Breast epithelium (tissue), 4 donors: ENCODE results near the gene ADD2. TPM values are rescaled to one million over a fixed set of nuclear protein-coding genes. Genes with fewer than 3 reads are reported as not detected.

Experiments used
- DNase-seq, 2 donors: peaks; one replicate each; pipeline ENCODE4 v3.0.0-alpha.2; 2019; ENCODE audit warnings: low spot score in 2 of 2
- H3K27ac ChIP-seq, 2 donors: fragments of 200-600 bp; sonication (generic) in 1 of 2; one replicate each; pipeline ENCODE4 v1.5.1; 2016 to 2019; ENCODE audit warnings: mild to moderate bottlenecking in 1 of 2
- H3K27me3 ChIP-seq, 2 donors: fragments of 200-600 bp; sonication (generic) in 1 of 2; one replicate each; pipeline versions ENCODE4 v1.5.1 to v1.6.0; 2017 to 2019; ENCODE audit warnings: control low read depth in 1 of 2, mild to moderate bottlenecking in 1 of 2
- H3K36me3 ChIP-seq: fragments of 200-600 bp; one replicate; pipeline ENCODE4 v1.5.1; 2019
- H3K4me1 ChIP-seq, 2 donors: fragments of 200-600 bp; sonication (generic); one replicate each; pipeline ENCODE4 v1.5.1; 2016 to 2019; ENCODE audit warnings: control low read depth in 1 of 2
- H3K4me3 ChIP-seq, 3 donors: fragments of 200-600 bp; sonication (generic); 1 replicate in 2 of 3; 2 replicates in 1 of 3; pipeline ENCODE4 v1.5.1; 2016 to 2019; ENCODE audit warnings: mild to moderate bottlenecking in 3 of 3, moderate library complexity in 2 of 3
- H3K9me3 ChIP-seq, 2 donors: fragments of 200-600 bp; sonication (generic) in 1 of 2; one replicate each; pipeline ENCODE4 v1.5.1; 2016 to 2019; ENCODE audit warnings: control low read depth in 1 of 2
- CTCF ChIP-seq, 3 donors: fragments of 450-650 bp; IDR thresholded peaks; one replicate each; pipeline ENCODE4 v1.5.1; 2016 to 2017; ENCODE audit warnings: antibody characterized with exemption in 3 of 3, mild to moderate bottlenecking in 3 of 3, moderate library complexity in 3 of 3
- POLR2A ChIP-seq: fragments of 450-650 bp; IDR thresholded peaks from one replicate; pipeline ENCODE4 v1.6.1; 2016; ENCODE audit warnings: antibody characterized with exemption, mild to moderate bottlenecking, moderate library complexity
- POLR2AphosphoS5 ChIP-seq, 3 donors: sonication (generic); formaldehyde crosslinking; IDR thresholded peaks; one replicate each; pipeline ENCODE4 v1.6.1; 2017; ENCODE audit warnings: antibody characterized with exemption in 3 of 3
- intact Hi-C: fragments of 100-400 bp; cut with DNase I; formaldehyde crosslinking; loops from one replicate; pipeline ENCODE4 v1.15.1; 2023; ENCODE audit warnings: low total_unique reads
- total RNA-seq, 3 donors: library from RNA; depleted of rRNA; stranded (reverse); fragments of >200 nt; gene quantifications; one replicate each; pipeline ENCODE4 v1.1.0, GENCODE V29; 2016

Gene ADD2
- total RNA-seq, 3 donors from 2014 or later: 1.3 to 2.3 (median 1.9) TPM

- TF ChIP-seq CTCF (IDR thresholded peaks at IDR 0.05) (no peak), POLR2A (no peak), POLR2AphosphoS5 (IDR thresholded peaks at IDR 0.05) (no peak)
- intact Hi-C loops: no loop called here
- no peaks in the 10 kb centered on the region for H3K9me3 ChIP-seq
Measured at GRCh38 chr2:70729647-70730046, 38.4 kb downstream of the ADD2 start.

GRCh38 chr2:70728128-70728527, 39.9 kb downstream of the ADD2 start:
- Histone ChIP-seq H3K9me3 (no peaks in the 10 kb centered on the region), H3K4me3 (no peak overlapping the region), H3K36me3 (no peaks in the 10 kb centered on the region), H3K4me1 (no peaks in the 10 kb centered on the region), H3K27ac (no peak overlapping the region), H3K27me3 (no peaks in the 10 kb centered on the region)
- TF ChIP-seq POLR2A (no peak), POLR2AphosphoS5 (IDR thresholded peaks at IDR 0.05) (no peak), CTCF (IDR thresholded peaks at IDR 0.05) (no peak)
- DNase-seq: no peak
- intact Hi-C loops: no loop called here

More at GRCh38 chr2:70729647-70730046, 38.4 kb downstream of the ADD2 start:
- H3K4me3 ChIP-seq: no peak overlapping the region
- H3K36me3 ChIP-seq: no peaks in the 10 kb centered on the region
- no peak for DNase-seq
- no peak overlapping the region for H3K27ac ChIP-seq
- no peaks in the 10 kb centered on the region for H3K4me1 ChIP-seq
- peaks cover 0 to 3% of the 10 kb centered on the region in 2 donors for H3K27me3 ChIP-seq

- intact Hi-C loops: no loop called here
- Histone ChIP-seq H3K36me3 (no peaks in the 10 kb centered on the region), H3K27ac (no peak overlapping the region), H3K4me1 (no peaks in the 10 kb centered on the region), H3K4me3 (no peak overlapping the region), H3K27me3 (no peaks in the 10 kb centered on the region), H3K9me3 (no peaks in the 10 kb centered on the region)
- no peak for DNase-seq
- TF ChIP-seq POLR2A (no peak), POLR2AphosphoS5 (IDR thresholded peaks at IDR 0.05) (no peak)
Measured at GRCh38 chr2:70726947-70727725, 40.9 kb downstream of the ADD2 start.

GRCh38 chr2:70725505-70725904, 42.5 kb downstream of the ADD2 start:
- intact Hi-C loops: no loop called here
- H3K9me3 ChIP-seq: no peaks in the 10 kb centered on the region
- H3K36me3 ChIP-seq: no peaks in the 10 kb centered on the region
- H3K27me3 ChIP-seq: no peaks in the 10 kb centered on the region
- no peaks in the 10 kb centered on the region for H3K4me1 ChIP-seq
- no peak overlapping the region for H3K4me3 ChIP-seq
- H3K27ac ChIP-seq: no peak overlapping the region
- no peak for TF ChIP-seq CTCF (IDR thresholded peaks at IDR 0.05)
- TF ChIP-seq POLR2A: no peak
- TF ChIP-seq POLR2AphosphoS5 (IDR thresholded peaks at IDR 0.05): no peak
- no peak for DNase-seq

GRCh38 chr2:70724366-70724765, 43.6 kb downstream of the ADD2 start:
- no peak for DNase-seq

More at GRCh38 chr2:70724366-70724765, 43.6 kb downstream of the ADD2 start:
- no peak overlapping the region for H3K27ac ChIP-seq
- H3K4me3 ChIP-seq: no peak overlapping the region
- no peaks in the 10 kb centered on the region for H3K27me3 ChIP-seq
- no peaks in the 10 kb centered on the region for H3K36me3 ChIP-seq
- H3K9me3 ChIP-seq: no peaks in the 10 kb centered on the region
- intact Hi-C loops: no loop called here
- H3K4me1 ChIP-seq: no peaks in the 10 kb centered on the region
- no peak for TF ChIP-seq POLR2AphosphoS5 (IDR thresholded peaks at IDR 0.05)
- TF ChIP-seq CTCF (IDR thresholded peaks at IDR 0.05): no peak
- no peak for TF ChIP-seq POLR2A
